Measurements from ENCODE around the gene CLEC3A. TPM values are rescaled to one million over a fixed set of nuclear protein-coding genes. Genes with fewer than 3 reads are reported as not detected.

The CLEC3A gene
- not detected for total RNA-seq

GRCh38 chr16:78022347-78023060 is at the start of gene CLEC3A:
Gene CLEC3A, plus strand, starts transcription at chr16:78022548. Its CDS starts 79 bp downstream, at chr16:78022627.

Other genes with a start within 250 kb of the CLEC3A start
- not detected for gene VAT1L, start 234.0 kb upstream of the CLEC3A start, total RNA-seq
- 10 to 100 TPM; 15.3 to 15.6 TPM for gene WWOX, start 77.1 kb downstream of the CLEC3A start, total RNA-seq

Data from activated naive CD4-positive, alpha-beta T cell treated with anti-CD3 and anti-CD28 coated beads, Interleukin-2, amount 10 ng/mL, durations not matched to agents 5 hours and 36 hours (primary cell).